ENCODE measurements around the gene ALB.

DNA sequence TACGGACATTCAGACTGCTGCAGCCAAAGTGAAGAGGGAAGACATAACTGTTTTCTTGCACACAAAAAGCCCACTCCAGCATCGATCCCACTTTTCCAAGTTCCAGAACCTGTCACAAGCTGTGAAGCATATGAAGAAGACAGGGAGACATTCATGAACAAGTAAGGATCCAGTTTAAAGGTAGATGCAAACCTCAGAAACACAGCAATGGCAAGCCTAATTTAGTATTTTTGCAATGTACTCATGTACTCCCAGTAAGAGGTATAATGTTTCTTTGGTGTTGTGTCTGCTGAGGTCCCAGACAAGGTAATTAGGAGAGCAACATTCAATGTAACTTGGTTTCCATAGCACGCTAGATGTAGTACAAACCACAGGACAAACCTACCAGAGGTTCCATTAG, 36.6 kb downstream of the ALB start:
- TF ChIP-seq POLR2A (IDR thresholded peaks at IDR 0.05), result no peak
- TF ChIP-seq, protein P1, sequence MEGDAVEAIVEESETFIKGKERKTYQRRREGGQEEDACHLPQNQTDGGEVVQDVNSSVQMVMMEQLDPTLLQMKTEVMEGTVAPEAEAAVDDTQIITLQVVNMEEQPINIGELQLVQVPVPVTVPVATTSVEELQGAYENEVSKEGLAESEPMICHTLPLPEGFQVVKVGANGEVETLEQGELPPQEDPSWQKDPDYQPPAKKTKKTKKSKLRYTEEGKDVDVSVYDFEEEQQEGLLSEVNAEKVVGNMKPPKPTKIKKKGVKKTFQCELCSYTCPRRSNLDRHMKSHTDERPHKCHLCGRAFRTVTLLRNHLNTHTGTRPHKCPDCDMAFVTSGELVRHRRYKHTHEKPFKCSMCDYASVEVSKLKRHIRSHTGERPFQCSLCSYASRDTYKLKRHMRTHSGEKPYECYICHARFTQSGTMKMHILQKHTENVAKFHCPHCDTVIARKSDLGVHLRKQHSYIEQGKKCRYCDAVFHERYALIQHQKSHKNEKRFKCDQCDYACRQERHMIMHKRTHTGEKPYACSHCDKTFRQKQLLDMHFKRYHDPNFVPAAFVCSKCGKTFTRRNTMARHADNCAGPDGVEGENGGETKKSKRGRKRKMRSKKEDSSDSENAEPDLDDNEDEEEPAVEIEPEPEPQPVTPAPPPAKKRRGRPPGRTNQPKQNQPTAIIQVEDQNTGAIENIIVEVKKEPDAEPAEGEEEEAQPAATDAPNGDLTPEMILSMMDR (IDR thresholded peaks at IDR 0.05), result no peak
